Activated CD8-positive, alpha-beta memory T cell treated with anti-CD3 and anti-CD28 coated beads, Interleukin-2, amount 50 U/mL, for 48 hours (primary cell): ENCODE results near the gene BMP6.

ENCODE experiments used
- DNase-seq: peaks from one replicate; pipeline ENCODE4 v3.0.0-alpha.2; 2020

Gene BMP6

GRCh38 chr6:7749478-7749877 lies 23.6 kb downstream of the BMP6 start:
- no peak for DNase-seq

GRCh38 chr6:7750197-7750596 lies 24.3 kb downstream of the BMP6 start:
- DNase-seq = no peak

- no peak for DNase-seq
Observed at GRCh38 chr6:7758456-7758855, 32.6 kb downstream of the BMP6 start.

- no peak for DNase-seq
Observed at GRCh38 chr6:7759320-7759719, 33.4 kb downstream of the BMP6 start.

GRCh38 chr6:7761051-7761450 lies 35.2 kb downstream of the BMP6 start:
- no peak for DNase-seq

GRCh38 chr6:7762760-7763159 lies 36.9 kb downstream of the BMP6 start:
- no peak for DNase-seq

GRCh38 chr6:7763881-7764280 lies 38.0 kb downstream of the BMP6 start:
- DNase-seq = no peak

GRCh38 chr6:7765575-7766325 lies 39.9 kb downstream of the BMP6 start:
- no peak for DNase-seq

GRCh38 chr6:7769702-7770101 lies 43.8 kb downstream of the BMP6 start:
- no peak for DNase-seq

GRCh38 chr6:7770111-7770510 lies 44.2 kb downstream of the BMP6 start:
- no peak for DNase-seq

GRCh38 chr6:7770601-7771000 lies 44.7 kb downstream of the BMP6 start:
- DNase-seq = no peak

GRCh38 chr6:7773322-7773721 lies 47.4 kb downstream of the BMP6 start:
- no peak for DNase-seq

- DNase-seq = no peak
Observed at GRCh38 chr6:7773914-7774313, 48.0 kb downstream of the BMP6 start.

GRCh38 chr6:7776509-7776908 lies 50.6 kb downstream of the BMP6 start:
- DNase-seq = no peak

- no peak for DNase-seq
Observed at GRCh38 chr6:7777074-7777473, 51.2 kb downstream of the BMP6 start.

- no peak for DNase-seq
Observed at GRCh38 chr6:7781240-7781639, 55.3 kb downstream of the BMP6 start.

GRCh38 chr6:7784248-7784647 lies 58.3 kb downstream of the BMP6 start:
- no peak for DNase-seq

GRCh38 chr6:7784706-7785105 lies 58.8 kb downstream of the BMP6 start:
- DNase-seq = no peak

- DNase-seq = no peak
Observed at GRCh38 chr6:7785243-7786035, 59.5 kb downstream of the BMP6 start.

- DNase-seq = no peak
Observed at GRCh38 chr6:7786214-7786661, 60.3 kb downstream of the BMP6 start.

- no peak for DNase-seq
Observed at GRCh38 chr6:7787137-7787608, 61.3 kb downstream of the BMP6 start.

GRCh38 chr6:7787731-7788130 lies 61.8 kb downstream of the BMP6 start:
- no peak for DNase-seq

- DNase-seq = no peak
Observed at GRCh38 chr6:7794509-7794908, 68.6 kb downstream of the BMP6 start.

- no peak for DNase-seq
Observed at GRCh38 chr6:7797386-7797785, 71.5 kb downstream of the BMP6 start.
